Right atrium auricular region (tissue), 2 donors: Measurements from ENCODE around the gene KLHL12. TPM values are rescaled to one million over a fixed set of nuclear protein-coding genes. Genes with fewer than 3 reads are reported as not detected.

ENCODE experiments used
- DNase-seq: peaks from one replicate; pipeline ENCODE4 v3.0.0-alpha.2; 2019; ENCODE audit warnings: low spot score
- H3K27ac ChIP-seq, 2 donors: fragments of 200-600 bp; sonication (generic); 1 replicate in 1 of 2; 2 replicates in 1 of 2; pipeline ENCODE4 v1.5.1; 2016 to 2019
- H3K27me3 ChIP-seq, 2 donors: fragments of 200-600 bp; sonication (generic); one replicate each; pipeline versions ENCODE4 v1.5.1 to v1.6.0; 2017 to 2019
- H3K36me3 ChIP-seq: fragments of 200-600 bp; sonication (generic); one replicate; pipeline ENCODE4 v1.5.1; 2016
- H3K4me1 ChIP-seq, 2 donors: fragments of 200-600 bp; sonication (generic); one replicate each; pipeline versions ENCODE4 v1.5.1 to v1.6.0; 2017 to 2019
- H3K4me3 ChIP-seq, 2 donors: fragments of 200-600 bp; sonication (generic); 1 replicate in 1 of 2; 2 replicates in 1 of 2; pipeline ENCODE4 v1.5.1; 2017 to 2019; ENCODE audit warnings: mild to moderate bottlenecking in 1 of 2, moderate library complexity in 1 of 2
- H3K9me3 ChIP-seq, 2 donors: fragments of 200-600 bp; sonication (generic); one replicate each; pipeline ENCODE4 v1.5.1; 2019
- total RNA-seq, 2 donors: library from RNA; depleted of rRNA; stranded (reverse); fragments of >200 nt; gene quantifications; one replicate each; pipeline ENCODE4 v1.1.0, GENCODE V29; 2016
- TF ChIP-seq, protein P1 (sequence below), 2 donors: fragments of 200-600 bp; sonication (generic); IDR thresholded peaks; one replicate each; pipeline ENCODE4 v1.5.1; 2019; ENCODE audit warnings: antibody characterized with exemption in 2 of 2

Gene KLHL12
- total RNA-seq, result 10 to 100 TPM; 13.9 to 18.4 TPM

GRCh38 chr1:202926581-202927491, at the start of gene KLHL12:
Gene KLHL12 (minus strand): TSS chr1:202927234. CDS start chr1:202925162, 2,072 bp downstream.
- H3K36me3 ChIP-seq, result peaks cover 12% of the 10 kb centered on the region
- peaks cover 0 to 5% of the 10 kb centered on the region in 2 donors for H3K4me1 ChIP-seq
- peak within 1 kb of the TSS; percentile 96 to 98 for H3K27ac ChIP-seq
- peak; percentile 95 for DNase-seq
- no peaks in the 10 kb centered on the region for H3K27me3 ChIP-seq
- H3K4me3 ChIP-seq, result peak within 1 kb of the TSS; percentile 89 to 95
- no peaks in the 10 kb centered on the region for H3K9me3 ChIP-seq
- TF ChIP-seq, protein P1, sequence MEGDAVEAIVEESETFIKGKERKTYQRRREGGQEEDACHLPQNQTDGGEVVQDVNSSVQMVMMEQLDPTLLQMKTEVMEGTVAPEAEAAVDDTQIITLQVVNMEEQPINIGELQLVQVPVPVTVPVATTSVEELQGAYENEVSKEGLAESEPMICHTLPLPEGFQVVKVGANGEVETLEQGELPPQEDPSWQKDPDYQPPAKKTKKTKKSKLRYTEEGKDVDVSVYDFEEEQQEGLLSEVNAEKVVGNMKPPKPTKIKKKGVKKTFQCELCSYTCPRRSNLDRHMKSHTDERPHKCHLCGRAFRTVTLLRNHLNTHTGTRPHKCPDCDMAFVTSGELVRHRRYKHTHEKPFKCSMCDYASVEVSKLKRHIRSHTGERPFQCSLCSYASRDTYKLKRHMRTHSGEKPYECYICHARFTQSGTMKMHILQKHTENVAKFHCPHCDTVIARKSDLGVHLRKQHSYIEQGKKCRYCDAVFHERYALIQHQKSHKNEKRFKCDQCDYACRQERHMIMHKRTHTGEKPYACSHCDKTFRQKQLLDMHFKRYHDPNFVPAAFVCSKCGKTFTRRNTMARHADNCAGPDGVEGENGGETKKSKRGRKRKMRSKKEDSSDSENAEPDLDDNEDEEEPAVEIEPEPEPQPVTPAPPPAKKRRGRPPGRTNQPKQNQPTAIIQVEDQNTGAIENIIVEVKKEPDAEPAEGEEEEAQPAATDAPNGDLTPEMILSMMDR (IDR thresholded peaks at IDR 0.05), result peak; percentile 38 to 77

DNA sequence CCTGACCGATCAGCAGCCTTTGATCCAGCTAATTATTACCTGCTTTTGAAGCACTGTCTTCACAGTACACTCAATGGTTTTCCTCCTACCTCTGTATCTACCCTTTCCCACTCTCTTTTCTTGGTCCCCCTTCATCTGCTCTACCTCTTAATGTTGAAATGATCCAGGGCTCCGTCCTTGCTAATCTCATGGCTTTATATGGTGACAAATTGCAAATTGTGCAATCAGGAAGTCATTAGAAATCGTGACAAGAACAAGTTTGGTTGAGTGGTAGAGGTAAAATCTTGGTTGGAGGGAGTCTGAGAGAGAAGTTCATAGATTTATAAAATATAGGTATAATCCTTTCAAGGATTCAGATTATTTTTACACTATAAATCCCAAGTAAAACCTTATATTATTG, 49.6 kb upstream of the KLHL12 start:
- Histone ChIP-seq H3K9me3 (no peaks in the 10 kb centered on the region), H3K4me1 (no peaks in the 10 kb centered on the region), H3K36me3 (no peaks in the 10 kb centered on the region), H3K4me3 (no peak overlapping the region), H3K27ac (no peak overlapping the region), H3K27me3 (no peaks in the 10 kb centered on the region)
- TF ChIP-seq, protein P1 (IDR thresholded peaks at IDR 0.05), result no peak
- no peak for DNase-seq

DNA sequence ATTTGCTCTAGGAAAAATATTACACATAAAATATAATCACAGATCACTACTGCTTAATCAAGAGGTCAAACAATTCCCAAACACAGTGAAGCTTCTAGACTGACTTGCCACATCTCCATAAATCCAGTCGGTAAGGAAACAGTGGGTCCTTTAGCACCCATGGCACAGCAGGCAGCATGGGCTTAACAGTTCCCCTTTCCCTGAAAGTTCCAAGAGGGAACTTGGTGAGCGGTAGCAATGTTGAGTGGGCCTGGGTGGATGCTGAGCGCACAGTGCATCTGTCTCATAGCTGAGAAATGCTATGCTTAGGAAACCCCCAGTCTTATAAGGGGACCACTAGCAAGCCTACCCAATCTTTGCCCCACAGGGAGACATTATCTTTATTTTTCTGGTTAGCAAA, 47.8 kb upstream of the KLHL12 start:
- Histone ChIP-seq H3K27ac (no peak overlapping the region), H3K4me3 (no peak overlapping the region), H3K27me3 (no peaks in the 10 kb centered on the region), H3K4me1 (no peaks in the 10 kb centered on the region), H3K36me3 (no peaks in the 10 kb centered on the region), H3K9me3 (no peaks in the 10 kb centered on the region)
- DNase-seq, result no peak
- TF ChIP-seq, protein P1 (IDR thresholded peaks at IDR 0.05), result no peak

- H3K27ac ChIP-seq, result no peak overlapping the region
- no peak for DNase-seq
- H3K36me3 ChIP-seq, result no peaks in the 10 kb centered on the region
- no peaks in the 10 kb centered on the region for H3K9me3 ChIP-seq
- H3K27me3 ChIP-seq, result no peaks in the 10 kb centered on the region
- H3K4me3 ChIP-seq, result no peak overlapping the region
- H3K4me1 ChIP-seq, result peaks cover 0 to 15% of the 10 kb centered on the region in 2 donors
- TF ChIP-seq, protein P1 (IDR thresholded peaks at IDR 0.05), result no peak
These were observed 45.0 kb upstream of the KLHL12 start for GRCh38 chr1:202972046-202972445.

DNA sequence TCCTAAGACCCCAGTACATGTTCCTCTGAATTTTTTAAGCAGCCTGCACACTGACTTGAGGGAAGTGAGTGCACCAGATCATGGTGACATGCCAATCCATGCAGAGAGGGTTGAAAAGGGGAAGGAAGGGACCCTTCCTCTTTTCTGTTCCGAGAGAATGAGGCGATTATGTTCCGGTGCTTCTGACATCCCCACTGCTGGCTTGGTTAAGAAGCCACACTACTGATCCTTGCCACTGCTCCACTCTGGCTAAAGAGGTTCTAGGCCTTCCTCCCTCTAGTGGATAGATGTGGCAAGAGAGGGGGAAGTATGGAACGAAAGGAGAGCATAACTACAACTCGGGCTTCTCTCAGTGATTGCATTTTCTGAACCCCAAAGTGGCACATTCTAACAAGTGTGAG, 41.9 kb upstream of the KLHL12 start:
- Histone ChIP-seq H3K4me3 (no peak overlapping the region), H3K36me3 (peaks cover 5% of the 10 kb centered on the region), H3K27me3 (no peaks in the 10 kb centered on the region), H3K4me1 (peaks cover 0 to 46% of the 10 kb centered on the region in 2 donors), H3K27ac (peak overlapping the region in 1 of 2 donors; percentile 97), H3K9me3 (no peaks in the 10 kb centered on the region)
- DNase-seq, result peak; percentile 70
- TF ChIP-seq, protein P1 (IDR thresholded peaks at IDR 0.05), result peak in 1 of 2 donors; percentile 71
